Measurements from ENCODE around the gene ZNF787. TPM values are rescaled to one million over a fixed set of nuclear protein-coding genes. Genes with fewer than 3 reads are reported as not detected.

Gene ZNF787
- total RNA-seq, 1 donor from 2014 or later, result 29.5 TPM

DNA sequence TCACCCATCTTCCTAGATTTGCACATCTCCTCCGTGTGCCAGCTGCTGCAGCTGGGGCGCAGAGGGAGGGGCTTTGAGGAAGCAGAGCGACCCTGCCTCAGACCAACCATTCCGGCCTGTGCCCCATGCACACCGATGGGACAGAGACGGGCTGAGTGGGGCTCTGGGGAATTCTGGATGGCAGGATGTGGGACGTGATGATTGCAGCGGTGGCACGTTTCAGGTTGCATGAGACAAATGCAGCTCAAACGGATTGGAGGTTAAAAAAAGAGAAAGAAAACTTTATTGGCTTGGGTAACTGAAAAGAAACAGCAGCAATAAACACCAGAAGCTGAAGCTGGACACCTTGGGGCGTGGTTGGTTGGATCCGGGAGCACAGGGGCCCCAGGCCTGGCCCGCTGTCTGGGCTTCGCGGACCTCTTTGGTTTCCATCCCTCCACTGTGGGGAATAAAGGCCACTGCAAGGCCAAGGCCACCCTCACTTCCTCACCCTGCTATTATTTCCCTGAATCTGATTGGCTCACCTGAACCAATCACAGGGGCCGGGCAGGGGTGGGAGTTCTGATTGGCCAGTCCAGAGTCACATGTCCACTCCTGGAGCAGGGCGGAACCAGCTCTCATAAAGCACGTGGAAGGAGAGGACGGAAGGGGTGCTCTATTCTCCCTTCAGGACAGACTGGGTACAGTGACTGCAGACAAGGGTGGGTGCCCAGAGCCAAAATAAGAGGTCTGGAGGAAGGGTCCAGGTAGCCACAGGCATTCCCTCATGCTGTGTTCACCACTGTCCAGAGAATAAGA, 6.1 kb upstream of the ZNF787 start:
- DNase-seq (ENCODE audit: low spot score), result no peak
- intact Hi-C loops (cut with DNase I), result no loop called here

DNA sequence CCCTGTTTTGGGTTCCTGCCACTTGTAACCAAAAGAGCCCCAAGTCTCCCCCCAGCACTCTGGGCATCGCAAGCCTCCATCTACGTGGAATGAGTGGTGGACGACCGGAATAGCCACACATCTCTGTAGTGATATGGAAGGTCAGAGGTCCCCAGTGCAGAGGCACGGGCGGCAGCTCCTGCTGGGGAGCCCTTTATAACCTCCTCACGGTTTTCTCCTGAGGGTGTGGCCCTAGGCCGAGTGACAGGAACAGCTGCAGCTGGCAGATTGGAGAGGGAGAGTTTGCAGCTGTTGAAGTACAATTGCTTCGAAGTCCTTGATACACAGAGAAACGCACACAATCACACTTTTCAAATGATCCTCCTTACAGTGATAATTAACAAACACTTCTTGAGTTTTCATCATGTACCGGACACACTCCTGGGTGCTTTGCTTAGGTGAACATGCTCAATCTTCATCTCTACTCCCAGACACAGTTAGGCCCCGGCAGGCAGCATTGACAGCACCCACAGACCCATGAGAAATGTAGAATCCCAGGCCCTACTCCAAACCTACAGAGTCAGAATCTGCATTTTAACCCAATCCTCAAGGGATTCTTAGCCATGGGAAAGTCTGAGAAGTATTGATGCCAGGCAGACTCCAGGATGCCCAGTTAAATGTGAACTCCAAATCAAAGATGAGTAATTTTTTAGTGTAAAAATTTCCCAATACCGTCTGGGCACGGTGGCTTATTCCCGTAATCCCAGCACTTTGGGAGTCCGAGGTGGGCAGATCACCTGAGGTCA, 4.9 kb upstream of the ZNF787 start:
- no peak for DNase-seq (ENCODE audit: low spot score)

DNA sequence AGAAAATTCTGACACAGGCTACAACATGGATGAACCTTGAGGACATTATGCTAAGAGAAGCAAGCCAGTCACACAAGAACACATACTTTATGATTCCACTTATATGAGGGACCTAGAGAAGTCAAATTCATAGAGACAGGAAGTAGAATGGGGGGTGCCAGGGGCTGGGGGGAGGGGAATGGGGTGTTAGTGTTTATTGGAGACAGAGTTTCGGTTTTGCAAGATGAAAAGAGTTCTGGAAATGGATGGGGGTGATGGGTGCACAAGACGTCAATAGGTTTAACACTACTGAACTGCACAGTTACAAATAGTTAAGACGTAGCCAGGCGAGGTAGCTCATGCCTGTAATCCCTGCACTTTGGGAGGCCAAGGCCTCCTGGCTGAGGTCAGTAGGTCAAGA, 3.5 kb upstream of the ZNF787 start:
- intact Hi-C loops (cut with DNase I), result no loop called here

More for the DNA sequence above, 4.9 kb upstream of the ZNF787 start:
- intact Hi-C loops (cut with DNase I), result no loop called here

GRCh38 chr19:56123266-56123891, 2.3 kb upstream of the ZNF787 start:
- intact Hi-C loops (cut with DNase I), result no loop called here
- no peak for DNase-seq (ENCODE audit: low spot score)

More for the DNA sequence above, 3.5 kb upstream of the ZNF787 start:
- DNase-seq (ENCODE audit: low spot score), result no peak

- DNase-seq (ENCODE audit: low spot score), result peak; percentile 95
- intact Hi-C loops (cut with DNase I), result loop anchor here (1.0 kb wide), 1 partner anchor 20 kb away; no protein-coding TSS in a partner anchor
Measured at GRCh38 chr19:56120371-56121179, 520 bp downstream of the ZNF787 start.

GRCh38 chr19:56120002-56120370, 1.1 kb downstream of the ZNF787 start:
- intact Hi-C loops (cut with DNase I), result no loop called here
- no peak for DNase-seq (ENCODE audit: low spot score)

DNA sequence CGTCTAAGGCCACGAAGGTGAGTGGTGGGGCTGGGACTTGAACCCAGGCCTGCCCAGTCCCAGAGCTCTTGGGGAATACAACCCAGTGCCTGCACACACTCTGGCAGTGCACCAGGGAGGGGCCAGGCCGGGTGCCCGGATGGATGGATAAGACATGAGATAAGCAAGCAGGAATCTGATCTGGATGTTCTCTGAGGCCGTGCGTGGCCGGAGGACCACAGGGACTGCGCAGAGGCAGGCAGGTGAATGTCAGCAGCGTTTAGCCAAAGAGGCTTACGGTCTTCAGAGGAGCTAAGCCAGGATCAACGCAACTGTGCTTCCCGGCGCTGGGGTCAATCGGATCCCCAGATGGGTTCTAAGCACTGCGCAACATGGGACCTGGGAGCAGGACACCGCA, 1.5 kb downstream of the ZNF787 start:
- intact Hi-C loops (cut with DNase I), result no loop called here
- DNase-seq (ENCODE audit: low spot score), result no peak

DNA sequence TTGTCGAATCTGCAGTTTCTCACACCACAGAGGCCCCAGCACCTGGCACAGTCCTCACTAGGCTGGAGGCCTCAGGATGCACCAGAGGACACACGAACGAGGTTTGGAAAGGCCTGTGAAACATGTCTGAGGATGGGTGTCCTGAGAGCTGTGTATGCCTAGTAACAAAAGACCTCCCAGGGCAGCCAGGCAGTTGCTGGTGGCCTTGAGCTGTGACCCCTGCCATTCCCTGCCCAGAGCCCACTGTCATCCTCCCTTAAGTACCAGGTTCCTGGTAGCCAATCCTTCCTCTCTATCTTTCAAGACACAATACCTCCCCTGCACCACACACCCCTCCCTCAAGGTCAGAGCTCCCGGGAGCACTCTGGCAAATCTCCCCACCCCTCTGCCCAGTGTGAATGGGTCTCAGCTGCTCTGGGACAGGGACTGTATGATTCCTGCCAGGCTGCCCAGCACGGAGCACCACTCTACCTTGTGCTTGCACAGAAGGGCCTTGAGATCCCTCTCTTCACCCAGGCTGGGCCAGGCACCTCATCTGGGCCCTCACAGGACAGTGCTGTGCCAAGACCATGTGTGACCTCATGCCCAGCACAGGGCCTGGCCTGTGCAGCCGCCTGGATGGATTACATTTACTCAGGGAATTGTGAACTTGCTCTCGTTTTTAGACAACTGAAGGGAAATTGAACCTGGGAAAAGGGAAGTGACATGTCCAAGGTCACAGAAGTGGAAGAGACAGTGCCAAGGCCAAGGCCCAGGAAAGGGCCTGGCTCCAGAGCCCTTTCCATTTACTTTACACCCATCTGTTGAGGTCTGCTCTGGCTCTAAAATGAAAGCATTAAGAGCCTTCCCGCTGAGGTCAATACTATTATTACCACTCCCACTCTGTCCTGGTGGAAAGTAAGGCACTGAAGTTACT, 2.2 kb downstream of the ZNF787 start:
- no peak for DNase-seq (ENCODE audit: low spot score)
- intact Hi-C loops (cut with DNase I), result no loop called here

DNA sequence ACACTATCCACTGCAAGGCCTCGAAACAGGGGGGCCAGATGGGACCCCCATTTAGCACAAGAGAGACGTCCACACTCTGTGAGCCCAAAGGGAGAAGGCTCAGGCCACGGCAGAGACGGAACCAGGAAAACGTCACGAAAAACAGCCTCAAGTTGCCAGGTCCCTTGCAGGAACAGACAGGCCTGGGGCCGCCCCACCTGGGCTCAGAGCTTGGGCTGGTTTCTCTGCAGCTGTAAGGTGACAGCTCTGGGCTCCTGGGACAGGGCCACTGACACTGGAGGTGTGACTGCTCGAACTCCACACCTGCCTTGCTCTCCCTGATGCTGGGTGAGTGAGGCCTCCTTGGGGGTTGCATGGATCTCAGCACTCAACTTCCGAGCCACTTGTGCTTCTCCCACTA, 3.2 kb downstream of the ZNF787 start:
- intact Hi-C loops (cut with DNase I), result no loop called here
- no peak for DNase-seq (ENCODE audit: low spot score)

DNA sequence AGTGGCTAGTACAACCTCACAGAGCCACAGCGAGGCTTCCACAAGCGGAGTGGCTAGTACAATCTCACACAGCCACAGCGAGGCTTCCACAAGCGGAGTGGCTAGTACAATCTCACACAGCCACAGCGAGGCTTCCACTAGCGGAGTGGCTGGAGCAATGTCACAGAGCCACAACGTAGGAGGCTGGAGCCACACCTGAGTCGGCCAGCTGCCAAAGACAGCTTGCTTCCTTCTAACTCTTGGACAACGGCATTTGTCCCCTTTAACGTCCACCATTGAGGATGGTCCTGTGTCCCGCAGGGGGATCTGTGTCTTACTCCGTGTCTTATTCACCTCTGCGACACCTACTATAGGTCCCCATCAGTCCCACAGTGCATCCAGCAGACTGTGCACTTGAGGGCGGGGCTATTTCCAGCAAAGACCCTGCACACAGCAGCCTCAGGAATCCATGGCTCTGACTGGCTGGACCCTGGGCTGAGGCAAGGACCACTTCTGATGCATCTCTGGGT, 3.7 kb downstream of the ZNF787 start:
- intact Hi-C loops (cut with DNase I), result no loop called here

GRCh38 chr19:56116606-56117005, 4.5 kb downstream of the ZNF787 start:
- intact Hi-C loops (cut with DNase I), result no loop called here
- no peak for DNase-seq (ENCODE audit: low spot score)

More for the DNA sequence above, 3.7 kb downstream of the ZNF787 start:
- DNase-seq (ENCODE audit: low spot score), result no peak

GRCh38 chr19:56115490-56115889, 5.6 kb downstream of the ZNF787 start:
- DNase-seq (ENCODE audit: low spot score), result no peak
- intact Hi-C loops (cut with DNase I), result no loop called here

GRCh38 chr19:56114778-56115110, 6.4 kb downstream of the ZNF787 start:
- intact Hi-C loops (cut with DNase I), result no loop called here
- no peak for DNase-seq (ENCODE audit: low spot score)

DNA sequence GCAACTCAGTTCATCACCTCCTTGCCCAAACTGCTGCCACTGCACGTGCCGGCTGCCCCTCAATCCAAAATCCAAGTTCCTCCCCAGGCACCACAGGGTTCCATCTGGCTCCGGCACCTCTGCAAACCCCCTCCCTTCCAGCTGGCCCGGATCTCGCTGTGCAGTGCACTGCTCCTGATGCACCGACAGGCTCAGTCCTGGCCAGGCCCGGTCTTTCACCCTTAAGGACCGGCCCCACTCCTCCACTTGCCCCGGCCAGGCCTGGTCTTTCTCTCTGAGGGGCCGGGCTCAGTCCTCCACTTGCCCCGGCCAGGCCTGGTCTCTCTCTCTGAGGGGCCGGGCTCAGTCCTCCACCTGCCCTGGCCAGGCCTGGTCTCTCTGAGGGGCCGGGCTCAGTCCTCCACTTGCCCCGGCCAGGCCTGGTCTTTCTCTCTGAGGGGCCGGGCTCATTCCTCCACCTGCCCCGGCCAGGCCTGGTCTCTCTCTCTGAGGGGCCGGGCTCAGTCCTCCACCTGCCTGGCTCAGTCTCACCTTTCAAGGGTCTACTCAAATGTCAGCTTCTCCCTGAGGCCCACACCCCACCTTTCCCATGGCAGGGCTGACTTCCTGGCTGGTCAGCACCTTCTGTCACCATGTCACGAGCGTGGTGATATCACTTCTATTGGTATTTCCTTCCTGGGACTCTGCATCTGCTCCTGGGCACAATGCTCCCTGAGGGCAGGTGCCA, 6.9 kb downstream of the ZNF787 start:
- intact Hi-C loops (cut with DNase I), result no loop called here
- DNase-seq (ENCODE audit: low spot score), result no peak

GRCh38 chr19:56113074-56113632, 7.9 kb downstream of the ZNF787 start:
- intact Hi-C loops (cut with DNase I), result no loop called here
- no peak for DNase-seq (ENCODE audit: low spot score)

DNA sequence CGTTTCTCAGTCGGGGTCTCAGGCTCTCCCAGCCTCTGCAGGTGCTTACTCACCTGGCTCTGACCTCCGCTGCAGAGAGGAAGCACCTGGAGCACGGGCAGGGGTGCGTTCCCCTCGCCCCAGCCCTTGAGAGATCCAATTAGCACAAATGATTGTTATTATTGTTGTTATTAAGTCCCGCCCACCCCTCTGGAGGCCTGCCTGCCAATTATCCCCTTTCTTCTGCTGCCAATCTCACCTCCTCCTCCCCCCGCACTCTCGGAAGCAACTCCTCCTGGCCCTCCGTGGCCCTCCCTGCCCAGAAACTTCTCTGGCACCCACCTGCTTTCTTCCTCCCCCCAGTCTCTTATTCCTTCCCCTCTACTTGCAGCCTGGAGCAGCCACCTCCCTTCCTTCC, 8.8 kb downstream of the ZNF787 start:
- DNase-seq (ENCODE audit: low spot score), result no peak
- intact Hi-C loops (cut with DNase I), result no loop called here

- intact Hi-C loops (cut with DNase I), result no loop called here
- DNase-seq (ENCODE audit: low spot score), result peak; percentile 88
Measured at GRCh38 chr19:56111601-56112312, 9.3 kb downstream of the ZNF787 start.
